Lung (tissue), 12 donors: ENCODE data around the gene SRPRB. TPM values are rescaled to one million over a fixed set of nuclear protein-coding genes. Genes with fewer than 3 reads are reported as not detected.

Experiments used
- ATAC-seq: fragments of 200-7000 bp; cut with Tn5 transposase; one replicate; pipeline ENCODE4 v1.9.1; 2020; ENCODE audit warnings: moderate number of reproducible peaks; ENCODE audit not compliant: insufficient read depth, low FRiP score
- DNase-seq, 3 donors: peaks; one replicate each; pipeline ENCODE4 v3.0.0-alpha.2; 2013 to 2017
- H3K27ac ChIP-seq, 2 donors: one replicate each; pipeline ENCODE4 v1.5.1; 2013; ENCODE audit warnings: mild to moderate bottlenecking in 2 of 2, moderate library complexity in 2 of 2, control low read depth in 1 of 2, inconsistent platforms in 1 of 2, low read depth in 1 of 2, low read length in 1 of 2
- H3K27me3 ChIP-seq, 3 donors: one replicate each; pipeline ENCODE4 v1.5.1; 2013; ENCODE audit warnings: low read length in 2 of 3; ENCODE audit not compliant: control insufficient read depth in 3 of 3, insufficient read depth in 3 of 3
- H3K36me3 ChIP-seq, 4 donors: one replicate each; pipeline ENCODE4 v1.5.1; 2013; ENCODE audit warnings: low read length in 4 of 4, mild to moderate bottlenecking in 1 of 4, moderate library complexity in 1 of 4; ENCODE audit not compliant: control insufficient read depth in 4 of 4, insufficient read depth in 4 of 4
- H3K4me1 ChIP-seq, 5 donors: one replicate each; pipeline ENCODE4 v1.5.1; 2013; ENCODE audit warnings: low read length in 5 of 5, mild to moderate bottlenecking in 2 of 5, moderate library complexity in 1 of 5; ENCODE audit not compliant: control insufficient read depth in 5 of 5, insufficient read depth in 5 of 5
- H3K4me3 ChIP-seq: one replicate; pipeline ENCODE4 v1.5.1; 2013; ENCODE audit warnings: mild to moderate bottlenecking, control low read depth, moderate library complexity
- H3K9ac ChIP-seq, 2 donors: one replicate each; pipeline ENCODE4 v1.5.1; 2013; ENCODE audit warnings: low read length in 2 of 2, control low read depth in 1 of 2; ENCODE audit not compliant: insufficient read depth in 1 of 2
- H3K9me3 ChIP-seq, 4 donors: one replicate each; pipeline ENCODE4 v1.5.1; 2013; ENCODE audit warnings: low read length in 3 of 4, mild to moderate bottlenecking in 1 of 4, moderate library complexity in 1 of 4; ENCODE audit not compliant: control insufficient read depth in 4 of 4, insufficient read depth in 3 of 4
- WGBS, 2 donors: extraction: QIAGEN DNeasy Blood & Tissue Kit; methylation state at CpG; one replicate each; pipeline ENCODE4 v1.1.7; 2013; 5-methylcytosine and 5-hydroxymethylcytosine counted together
- polyA plus RNA-seq, 2 donors: library from polyadenylated mRNA; stranded (reverse); fragments of 200-250 nt; gene quantifications; one replicate each; pipeline ENCODE4 v1.2.1, GENCODE V29; 2013
- total RNA-seq, 2 donors: library from RNA; depleted of rRNA in 1 of 2; stranded (reverse); fragments of >200 nt in 1 of 2; gene quantifications; one replicate each; pipeline ENCODE4 v1.2.1, GENCODE V29; 2014 to 2021
- TF ChIP-seq, protein P1 (sequence below): IDR thresholded peaks from 2 replicates; pipeline ENCODE4 v1.5.1; 2012; ENCODE audit warnings: mild to moderate bottlenecking; ENCODE audit errors: control extremely low read depth, extremely low read depth
- donor health status: control.
- donor health status: control.
- donor health status: Bipolar disorder and iron deficiency.
- donor health status: healthy.
- donor health status: DM: yes; HTN: yes; CAD: no.

SRPRB gene
- total and polyA plus RNA-seq, 4 donors: 20.3 to 82.4 (median 39.3) TPM

- Histone ChIP-seq H3K4me1 (no peaks in the 10 kb centered on the region), H3K9me3 (no peaks in the 10 kb centered on the region), H3K4me3 (no peak overlapping the region), H3K27ac (no peak overlapping the region), H3K9ac (no peak overlapping the region), H3K36me3 (peaks cover 0 to 3% (median 0%) of the 10 kb centered on the region in 4 donors), H3K27me3 (no peaks in the 10 kb centered on the region)
- 93 to 96% methylated on average over 22 of the region's 22 CpGs for WGBS, 2 donors
- TF ChIP-seq, protein P1, sequence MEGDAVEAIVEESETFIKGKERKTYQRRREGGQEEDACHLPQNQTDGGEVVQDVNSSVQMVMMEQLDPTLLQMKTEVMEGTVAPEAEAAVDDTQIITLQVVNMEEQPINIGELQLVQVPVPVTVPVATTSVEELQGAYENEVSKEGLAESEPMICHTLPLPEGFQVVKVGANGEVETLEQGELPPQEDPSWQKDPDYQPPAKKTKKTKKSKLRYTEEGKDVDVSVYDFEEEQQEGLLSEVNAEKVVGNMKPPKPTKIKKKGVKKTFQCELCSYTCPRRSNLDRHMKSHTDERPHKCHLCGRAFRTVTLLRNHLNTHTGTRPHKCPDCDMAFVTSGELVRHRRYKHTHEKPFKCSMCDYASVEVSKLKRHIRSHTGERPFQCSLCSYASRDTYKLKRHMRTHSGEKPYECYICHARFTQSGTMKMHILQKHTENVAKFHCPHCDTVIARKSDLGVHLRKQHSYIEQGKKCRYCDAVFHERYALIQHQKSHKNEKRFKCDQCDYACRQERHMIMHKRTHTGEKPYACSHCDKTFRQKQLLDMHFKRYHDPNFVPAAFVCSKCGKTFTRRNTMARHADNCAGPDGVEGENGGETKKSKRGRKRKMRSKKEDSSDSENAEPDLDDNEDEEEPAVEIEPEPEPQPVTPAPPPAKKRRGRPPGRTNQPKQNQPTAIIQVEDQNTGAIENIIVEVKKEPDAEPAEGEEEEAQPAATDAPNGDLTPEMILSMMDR: no peak
- no peak for ATAC-seq
- no peak for DNase-seq
These were observed 32.1 kb downstream of the SRPRB start for GRCh38 chr3:133837487-133838295.

GRCh38 chr3:133838296-133838789, 32.7 kb downstream of the SRPRB start:
- no peak for DNase-seq
- Histone ChIP-seq H3K4me3 (no peak overlapping the region), H3K9me3 (no peaks in the 10 kb centered on the region), H3K4me1 (no peaks in the 10 kb centered on the region), H3K36me3 (peaks cover 0 to 3% (median 0%) of the 10 kb centered on the region in 4 donors), H3K9ac (no peak overlapping the region), H3K27me3 (no peaks in the 10 kb centered on the region), H3K27ac (no peak overlapping the region)
- WGBS, 2 donors: 94 to 95% methylated on average over 4 of the region's 4 CpGs
- TF ChIP-seq, protein P1: no peak
- no peak for ATAC-seq

GRCh38 chr3:133838916-133839800, 33.5 kb downstream of the SRPRB start:
- TF ChIP-seq, protein P1: no peak
- Histone ChIP-seq H3K9ac (no peak overlapping the region), H3K4me3 (no peak overlapping the region), H3K4me1 (no peaks in the 10 kb centered on the region), H3K27me3 (no peaks in the 10 kb centered on the region), H3K9me3 (peaks cover 0 to under 1% (median 0%) of the 10 kb centered on the region in 4 donors), H3K36me3 (no peaks in the 10 kb centered on the region), H3K27ac (no peak overlapping the region)
- no peak for ATAC-seq
- no peak for DNase-seq
- 91 to 94% methylated on average over 12 of the region's 12 CpGs for WGBS, 2 donors
